Measurements from ENCODE around the gene RPS6KA2. TPM values are rescaled to one million over a fixed set of nuclear protein-coding genes. Genes with fewer than 3 reads are reported as not detected.

Gene RPS6KA2
- polyA plus RNA-seq (ENCODE audit: low read depth in 6 of 6): 1 to 10 TPM; 2.1 to 5.4 (median 4.6) TPM

GRCh38 chr6:166627033-166627874, at the start of gene RPS6KA2:
Gene RPS6KA2 (minus strand): TSS chr6:166627251. CDS start chr6:166627019, 232 bp downstream.
- H3K27me3 Mint-ChIP-seq: peaks cover 11 to 29% (median 22%) of the 10 kb centered on the region in 3 donors
- H3K27ac Mint-ChIP-seq: peak within 1 kb of the TSS; percentile 79 to 96 (median 94)
- no peaks in the 10 kb centered on the region for H3K9me3 Mint-ChIP-seq
- peaks cover 16 to 30% (median 19%) of the 10 kb centered on the region in 3 donors for H3K4me1 Mint-ChIP-seq
- no peaks in the 10 kb centered on the region for H3K36me3 Mint-ChIP-seq
- DNase-seq (peak; percentile 100), ATAC-seq (ENCODE audit: low read depth in 2 of 2) (peak; percentile 81)
- peak within 1 kb of the TSS; percentile 91 to 98 (median 96) for H3K4me3 Mint-ChIP-seq

- H3K27ac Mint-ChIP-seq: no peak overlapping the region
- peaks cover 42 to 60% (median 46%) of the 10 kb centered on the region in 3 donors for H3K27me3 Mint-ChIP-seq
- peaks cover 6 to 11% of the 10 kb centered on the region in 2 donors for H3K36me3 Mint-ChIP-seq
- no peak for DNase-seq
- peaks cover 6 to 18% (median 17%) of the 10 kb centered on the region in 3 donors for H3K4me1 Mint-ChIP-seq
- H3K9me3 Mint-ChIP-seq: peaks cover 0 to 11% (median 2%) of the 10 kb centered on the region in 7 donors
- no peak overlapping the region for H3K4me3 Mint-ChIP-seq
- ATAC-seq (ENCODE audit: low read depth in 2 of 2): no peak
These were observed 49.3 kb upstream of the RPS6KA2 start for GRCh38 chr6:166676270-166676860.

- Mint-ChIP-seq H3K9me3 (peaks cover 0 to 11% (median 2%) of the 10 kb centered on the region in 7 donors), H3K27ac (no peak overlapping the region), H3K36me3 (peaks cover 6 to 11% of the 10 kb centered on the region in 2 donors), H3K27me3 (peaks cover 48 to 63% (median 52%) of the 10 kb centered on the region in 3 donors), H3K4me1 (peaks cover 6 to 18% (median 17%) of the 10 kb centered on the region in 3 donors), H3K4me3 (peak overlapping the region in 2 of 8 donors; percentile 10 to 28)
- DNase-seq: no peak
- ATAC-seq (ENCODE audit: low read depth in 2 of 2): no peak
These were observed 48.7 kb upstream of the RPS6KA2 start for GRCh38 chr6:166675736-166676135.

GRCh38 chr6:166673309-166673708, 46.3 kb upstream of the RPS6KA2 start:
- DNase-seq: no peak
- Mint-ChIP-seq H3K4me3 (no peak overlapping the region), H3K9me3 (no peaks in the 10 kb centered on the region), H3K4me1 (peaks cover 6 to 18% (median 17%) of the 10 kb centered on the region in 3 donors), H3K27ac (no peak overlapping the region), H3K36me3 (peaks cover 5 to 6% of the 10 kb centered on the region in 2 donors), H3K27me3 (peaks cover 43 to 72% (median 70%) of the 10 kb centered on the region in 3 donors)
- ATAC-seq (ENCODE audit: low read depth in 2 of 2): no peak

GRCh38 chr6:166672624-166673206, 45.7 kb upstream of the RPS6KA2 start:
- DNase-seq: no peak
- ATAC-seq (ENCODE audit: low read depth in 2 of 2): no peak
- H3K9me3 Mint-ChIP-seq: no peaks in the 10 kb centered on the region
- peaks cover 5 to 6% of the 10 kb centered on the region in 2 donors for H3K36me3 Mint-ChIP-seq
- H3K27ac Mint-ChIP-seq: no peak overlapping the region
- H3K27me3 Mint-ChIP-seq: peaks cover 44 to 76% (median 73%) of the 10 kb centered on the region in 3 donors
- H3K4me3 Mint-ChIP-seq: peak overlapping the region in 1 of 8 donors; percentile 64
- peaks cover 6 to 18% (median 17%) of the 10 kb centered on the region in 3 donors for H3K4me1 Mint-ChIP-seq

GRCh38 chr6:166672146-166672545, 45.1 kb upstream of the RPS6KA2 start:
- no peak for ATAC-seq (ENCODE audit: low read depth in 2 of 2)

GRCh38 chr6:166671434-166672081, 44.5 kb upstream of the RPS6KA2 start:
- Mint-ChIP-seq H3K27ac (no peak overlapping the region), H3K4me3 (no peak overlapping the region), H3K9me3 (no peaks in the 10 kb centered on the region), H3K4me1 (peaks cover 6 to 18% (median 17%) of the 10 kb centered on the region in 3 donors), H3K36me3 (peaks cover 5 to 6% of the 10 kb centered on the region in 2 donors), H3K27me3 (peaks cover 43 to 80% (median 78%) of the 10 kb centered on the region in 3 donors)
- DNase-seq (no peak), ATAC-seq (ENCODE audit: low read depth in 2 of 2) (no peak)

More at GRCh38 chr6:166672146-166672545, 45.1 kb upstream of the RPS6KA2 start:
- Mint-ChIP-seq H3K4me1 (peaks cover 6 to 18% (median 17%) of the 10 kb centered on the region in 3 donors), H3K27me3 (peaks cover 45 to 79% (median 77%) of the 10 kb centered on the region in 3 donors), H3K36me3 (peaks cover 5 to 6% of the 10 kb centered on the region in 2 donors), H3K27ac (no peak overlapping the region), H3K9me3 (no peaks in the 10 kb centered on the region), H3K4me3 (no peak overlapping the region)
- DNase-seq: no peak

GRCh38 chr6:166670894-166671293, 43.8 kb upstream of the RPS6KA2 start:
- Mint-ChIP-seq H3K27me3 (peaks cover 43 to 79% (median 75%) of the 10 kb centered on the region in 3 donors), H3K36me3 (peaks cover 5 to 6% of the 10 kb centered on the region in 2 donors), H3K27ac (no peak overlapping the region), H3K4me1 (peaks cover 6 to 18% (median 17%) of the 10 kb centered on the region in 3 donors), H3K9me3 (no peaks in the 10 kb centered on the region), H3K4me3 (no peak overlapping the region)
- no peak for ATAC-seq (ENCODE audit: low read depth in 2 of 2)
- DNase-seq: no peak

GRCh38 chr6:166670013-166670412, 43.0 kb upstream of the RPS6KA2 start:
- Mint-ChIP-seq H3K4me1 (peaks cover 6 to 18% (median 17%) of the 10 kb centered on the region in 3 donors), H3K27ac (no peak overlapping the region)

GRCh38 chr6:166667796-166668610, 41.0 kb upstream of the RPS6KA2 start:
- peaks cover 44 to 57% (median 55%) of the 10 kb centered on the region in 3 donors for H3K27me3 Mint-ChIP-seq
- ATAC-seq (ENCODE audit: low read depth in 2 of 2): no peak
- H3K36me3 Mint-ChIP-seq: peaks cover 0 to 1% of the 10 kb centered on the region in 2 donors
- H3K4me3 Mint-ChIP-seq: peak overlapping the region in 1 of 8 donors; percentile 61
- H3K9me3 Mint-ChIP-seq: no peaks in the 10 kb centered on the region
- no peak for DNase-seq
- peak overlapping the region in 1 of 6 donors; percentile 3 for H3K27ac Mint-ChIP-seq
- peaks cover 0 to 16% (median 14%) of the 10 kb centered on the region in 3 donors for H3K4me1 Mint-ChIP-seq

More at GRCh38 chr6:166670013-166670412, 43.0 kb upstream of the RPS6KA2 start:
- Mint-ChIP-seq H3K36me3 (peaks cover 0 to 6% of the 10 kb centered on the region in 2 donors), H3K27me3 (peaks cover 43 to 70% (median 67%) of the 10 kb centered on the region in 3 donors), H3K4me3 (no peak overlapping the region), H3K9me3 (no peaks in the 10 kb centered on the region)
- ATAC-seq (ENCODE audit: low read depth in 2 of 2) (no peak), DNase-seq (no peak)

- H3K9me3 Mint-ChIP-seq: no peaks in the 10 kb centered on the region
- H3K4me1 Mint-ChIP-seq: peaks cover 0 to 13% (median 3%) of the 10 kb centered on the region in 3 donors
- H3K27ac Mint-ChIP-seq: no peak overlapping the region
- ATAC-seq (ENCODE audit: low read depth in 2 of 2) (no peak), DNase-seq (no peak)
- H3K36me3 Mint-ChIP-seq: peaks cover 4 to 8% of the 10 kb centered on the region in 2 donors
- no peak overlapping the region for H3K4me3 Mint-ChIP-seq
- H3K27me3 Mint-ChIP-seq: peaks cover 33 to 57% (median 40%) of the 10 kb centered on the region in 3 donors
These were observed 37.1 kb upstream of the RPS6KA2 start for GRCh38 chr6:166664135-166664534.

- Mint-ChIP-seq H3K36me3 (peaks cover 4 to 8% of the 10 kb centered on the region in 2 donors), H3K4me3 (no peak overlapping the region), H3K27ac (no peak overlapping the region), H3K4me1 (peaks cover under 1 to 13% (median 3%) of the 10 kb centered on the region in 3 donors), H3K9me3 (no peaks in the 10 kb centered on the region), H3K27me3 (peaks cover 35 to 60% (median 40%) of the 10 kb centered on the region in 3 donors)
- DNase-seq (no peak), ATAC-seq (ENCODE audit: low read depth in 2 of 2) (no peak)
These were observed 36.5 kb upstream of the RPS6KA2 start for GRCh38 chr6:166663568-166663967.

All from naive B cell (primary cell).